ENCODE results near the gene HEY2.
"Not testable (repeated sequence)": the region's sequence is repeated elsewhere in the genome, so short reads cannot be mapped to it uniquely, and the experiment has no call there.

Gene HEY2

DNA sequence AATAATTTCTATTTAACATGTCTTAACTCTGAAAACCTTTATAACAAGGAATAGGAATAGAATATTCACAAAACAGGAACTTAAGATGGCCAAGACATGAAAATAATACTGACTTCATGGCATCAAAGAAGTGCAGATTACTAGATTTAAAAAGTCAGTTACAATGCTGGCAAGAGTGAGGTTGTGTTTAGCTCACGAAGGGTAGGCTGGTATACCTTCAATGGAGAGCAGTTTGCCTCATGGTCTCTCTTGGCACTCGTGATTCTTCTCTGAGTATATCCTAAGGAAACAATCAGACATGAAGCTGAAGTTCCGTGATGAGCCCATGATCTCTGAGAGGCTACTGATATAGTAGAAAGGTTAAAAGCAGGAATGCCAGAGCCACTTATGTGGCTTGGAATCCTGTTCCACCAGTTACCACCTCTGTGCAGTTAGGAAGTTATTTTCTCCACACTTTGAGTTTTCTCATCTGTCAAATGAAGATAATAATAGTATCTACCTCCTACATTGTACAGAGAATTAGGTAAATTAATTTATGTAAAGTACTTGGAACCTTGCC is 48.5 kb downstream of the HEY2 start:
- DNase-seq: no peak

DNA sequence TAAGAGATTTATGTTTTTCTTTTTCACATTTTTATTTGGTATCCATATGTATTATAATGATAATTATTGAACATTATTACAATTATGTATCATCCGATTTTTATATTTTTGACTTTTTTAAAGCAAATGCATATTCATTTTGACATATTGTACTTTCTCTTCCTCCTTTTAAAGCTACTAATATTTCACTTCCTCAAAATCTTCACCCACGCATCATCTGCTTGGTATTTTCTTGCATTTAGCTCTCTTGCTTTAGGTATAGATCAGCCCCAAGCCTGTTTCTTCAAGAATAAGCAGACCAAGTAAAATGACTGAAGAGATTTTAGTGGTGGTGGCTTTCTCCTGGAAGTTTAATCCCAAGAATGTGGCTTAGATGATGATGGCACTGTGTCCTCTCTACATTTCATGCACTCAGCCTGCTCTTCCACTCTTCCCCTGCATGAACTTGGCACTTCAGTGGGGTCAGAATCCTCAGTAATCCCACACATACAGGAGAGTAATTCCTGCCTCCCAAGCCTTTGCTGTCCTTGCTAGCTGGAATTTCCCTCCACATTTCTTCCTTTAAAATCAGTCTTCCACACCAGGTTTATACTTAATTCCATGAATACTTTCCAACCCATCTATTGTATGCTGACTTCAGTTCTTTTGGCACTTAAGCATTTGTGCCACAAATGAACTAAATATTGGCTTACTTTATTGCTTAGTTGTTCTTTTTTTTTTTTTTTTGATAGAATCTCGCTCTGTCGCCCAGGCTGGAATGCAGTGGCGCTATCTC is 49.5 kb downstream of the HEY2 start:
- no peak for DNase-seq

- no peak for DNase-seq
Measured at GRCh38 chr6:125802383-125802782, 53.0 kb downstream of the HEY2 start.

DNA sequence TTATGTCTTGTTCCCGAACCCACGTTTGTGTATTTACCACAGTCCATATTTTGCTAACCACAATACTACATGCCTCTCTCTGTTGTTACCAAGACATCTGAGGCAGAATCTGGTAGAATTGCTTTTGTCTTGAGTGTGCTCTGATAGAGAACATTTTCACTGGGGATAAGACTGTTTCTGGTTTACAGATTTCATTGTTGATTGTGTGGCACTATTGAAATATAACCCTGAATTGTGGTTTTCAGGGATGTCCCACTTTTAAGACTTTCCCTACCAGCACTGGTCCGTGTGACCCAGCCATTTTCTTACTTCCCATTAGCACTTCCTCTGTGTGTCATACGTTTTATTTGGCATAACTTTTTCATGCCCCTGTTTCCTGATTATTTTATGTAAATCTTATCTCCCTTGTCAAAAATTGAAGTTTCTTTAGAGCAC is 53.5 kb downstream of the HEY2 start:
- no peak for DNase-seq

DNA sequence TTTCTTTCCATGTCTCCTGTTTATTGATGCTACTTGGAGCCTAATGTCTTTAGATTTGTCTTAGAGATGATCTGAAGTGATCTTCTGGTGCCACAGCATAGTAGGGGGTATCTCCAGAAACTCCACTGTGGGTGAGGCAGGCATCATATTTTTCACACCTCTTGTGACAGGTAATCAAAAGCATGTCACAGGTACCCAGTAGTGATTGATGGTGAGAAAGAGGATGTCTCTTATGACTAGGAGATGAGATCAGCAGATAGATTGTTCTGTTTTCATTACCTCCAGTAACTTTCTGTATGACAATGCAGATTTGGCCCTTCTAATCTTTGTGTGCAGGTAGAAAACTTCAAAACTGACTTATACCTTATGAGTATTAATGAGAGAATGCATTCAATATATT is 54.8 kb downstream of the HEY2 start:
- DNase-seq: no peak

GRCh38 chr6:125804866-125805425 is 55.5 kb downstream of the HEY2 start:
- DNase-seq: not testable (repeated sequence)

- DNase-seq: no peak
Measured at GRCh38 chr6:125806813-125807212, 57.4 kb downstream of the HEY2 start.

GRCh38 chr6:125807293-125807692 is 57.9 kb downstream of the HEY2 start:
- no peak for DNase-seq

DNA sequence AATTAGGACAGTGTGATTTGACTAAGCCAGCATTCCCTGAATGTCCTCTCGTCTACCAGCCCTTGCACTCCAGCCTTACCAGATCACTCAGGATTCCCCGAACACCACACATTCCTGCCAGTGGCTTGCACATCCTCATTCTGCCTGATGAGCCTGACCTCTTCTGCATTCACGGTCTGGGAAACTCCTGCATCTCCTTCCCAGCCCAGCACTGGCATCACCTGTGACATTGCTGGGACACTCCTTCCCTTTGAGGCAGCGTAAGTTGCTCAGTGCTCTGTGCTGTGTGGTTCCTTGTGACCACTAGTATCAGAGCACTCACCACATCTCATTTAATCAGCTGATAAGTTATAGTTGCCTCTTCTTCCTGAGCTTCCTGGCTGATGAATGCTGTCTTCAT is 58.6 kb downstream of the HEY2 start:
- DNase-seq: peak; percentile 72 to 76

DNA sequence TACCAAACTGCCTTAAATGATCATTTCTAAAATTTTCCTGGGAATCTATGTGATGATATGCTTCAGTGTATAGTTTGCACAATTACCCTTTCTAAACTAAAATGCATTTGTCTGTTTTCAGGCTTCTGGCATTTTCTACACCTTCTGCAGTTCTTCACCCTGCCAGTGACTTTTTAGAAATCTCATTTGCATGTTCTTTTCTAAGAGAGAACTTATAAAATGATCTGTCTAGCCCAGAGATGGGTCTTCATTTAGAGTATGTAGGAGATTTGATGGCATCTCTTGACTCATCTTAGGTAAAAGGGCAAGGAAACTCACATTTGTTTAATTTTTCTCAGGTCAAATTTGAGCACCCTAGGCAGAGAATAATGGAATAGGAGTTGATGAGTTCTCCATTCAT is 59.2 kb downstream of the HEY2 start:
- no peak for DNase-seq

GRCh38 chr6:125809570-125810170 is 60.2 kb downstream of the HEY2 start:
- peak; percentile 87 for DNase-seq

- DNase-seq: peak; percentile 59 to 62
Measured at GRCh38 chr6:125810445-125810844, 61.0 kb downstream of the HEY2 start.

Data from NCI-H526 (cell line).